ENCODE measurements around the gene CACYBP. TPM values are rescaled to one million over a fixed set of nuclear protein-coding genes. Genes with fewer than 3 reads are reported as not detected.

CACYBP gene
- total and polyA plus RNA-seq, 2 of the 13 experiments (the other 11 are each of a cell fraction or from before 2014, with no cell fraction given) = 18.4 to 183 TPM

DNA sequence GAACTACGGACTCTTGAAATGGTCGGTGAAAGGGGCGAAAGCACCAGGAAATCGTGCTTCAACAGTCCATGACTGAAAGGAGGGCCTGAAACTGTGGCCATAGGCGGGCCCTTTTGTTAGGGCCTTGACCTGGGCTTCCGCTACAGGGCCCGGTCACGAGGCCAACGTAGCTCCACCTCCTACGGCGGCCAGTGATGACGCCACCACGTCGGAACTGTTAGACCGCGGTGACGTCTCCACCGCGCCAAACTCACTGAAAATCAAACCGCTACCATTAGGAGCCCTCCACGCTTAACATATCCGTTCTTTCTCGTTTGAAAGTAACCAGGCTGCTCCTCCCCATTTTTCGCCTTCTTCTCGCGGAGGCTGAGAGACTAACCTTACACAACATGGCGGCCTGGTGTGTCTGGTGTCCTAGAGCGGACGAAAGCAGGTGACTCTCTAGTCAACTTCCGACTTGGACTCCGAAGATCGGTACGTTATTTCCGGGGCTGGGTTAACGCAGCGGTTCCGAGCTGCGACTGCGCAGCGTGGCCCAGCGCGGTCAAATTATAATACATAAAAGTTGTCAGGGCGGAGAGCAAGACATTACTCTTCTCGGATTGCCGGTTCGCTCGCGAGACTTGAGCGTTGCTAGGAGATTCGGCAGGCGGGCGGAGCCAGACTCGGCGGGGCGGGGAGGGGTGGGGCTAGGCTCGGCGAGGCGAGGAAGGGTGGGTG, 371 bp upstream of the CACYBP start (continued):
- peak; percentile 83; the same call in 1 of the 2 replicates for TF ChIP-seq KDM5A (IDR thresholded peaks at IDR 0.05; ENCODE audit: borderline replicate concordance, low read length)
- TF ChIP-seq MIER2 (CRISPR knock-in tag; IDR thresholded peaks at IDR 0.05) = peak; percentile 63
- TF ChIP-seq TSC22D2 (CRISPR knock-in tag; IDR thresholded peaks at IDR 0.05; ENCODE audit: borderline replicate concordance) = peak; percentile 61; the same call in 1 of the 2 replicates
- no peak for TF ChIP-seq ZNF260 (CRISPR knock-in tag; IDR thresholded peaks at IDR 0.05; ENCODE audit: borderline replicate concordance, low read depth)
- peak in 1 of 2 experiments; percentile 37; a peak in 1 of 4 replicates for TF ChIP-seq KLF16 (CRISPR knock-in tag; IDR thresholded peaks at IDR 0.05)
- TF ChIP-seq ZNF546 (CRISPR knock-in tag; conservative IDR thresholded peaks at IDR 0.05) = peak; percentile 30; the same call in 1 of the 2 replicates
- TF ChIP-seq FOXK2 (IDR thresholded peaks at IDR 0.05) = peak; percentile 84
- peak; percentile 69 for TF ChIP-seq ATF7 (IDR thresholded peaks at IDR 0.05)
- 0 out of 2 replicates have a peak, but pooled peaks have one; percentile 31 for TF ChIP-seq ATF7 (CRISPR knock-in tag; IDR thresholded peaks at IDR 0.05)
- TF ChIP-seq DR1 (CRISPR knock-in tag; IDR thresholded peaks at IDR 0.05) = peak; percentile 93
- no peak for TF ChIP-seq SP1 (IDR thresholded peaks at IDR 0.05)
- TF ChIP-seq SP1 (CRISPR knock-in tag; IDR thresholded peaks at IDR 0.05) = peak; percentile 69
- peak; percentile 32; the same call in 1 of the 2 replicates for TF ChIP-seq BCL6 (CRISPR knock-in tag; IDR thresholded peaks at IDR 0.05)
- 0 out of 2 replicates have a peak, but pooled peaks have one; percentile 17 for TF ChIP-seq ZNF570 (CRISPR knock-in tag; IDR thresholded peaks at IDR 0.05; ENCODE audit: borderline replicate concordance)
- TF ChIP-seq PHB2 (IDR thresholded peaks at IDR 0.05; ENCODE audit: partially characterized antibody) = no peak
- TF ChIP-seq ZNF17 (CRISPR knock-in tag; IDR thresholded peaks at IDR 0.05) = no peak; the same call in 1 of the 2 replicates
- TF ChIP-seq ZNF574 (CRISPR knock-in tag; IDR thresholded peaks at IDR 0.05) = peak; percentile 99
- peak; percentile 28 for TF ChIP-seq ZEB1 (IDR thresholded peaks at IDR 0.05; ENCODE audit: insufficient replicate concordance, low read depth)
- peak; percentile 8 for TF ChIP-seq ZC3H4 (CRISPR knock-in tag; IDR thresholded peaks at IDR 0.05; ENCODE audit: borderline replicate concordance)
- peak; percentile 91 for TF ChIP-seq DRAP1 (CRISPR knock-in tag; IDR thresholded peaks at IDR 0.05)
- TF ChIP-seq PPARG (CRISPR knock-in tag; conservative IDR thresholded peaks at IDR 0.05) = peak; percentile 53; the same call in 1 of the 2 replicates
- TF ChIP-seq, protein P1, sequence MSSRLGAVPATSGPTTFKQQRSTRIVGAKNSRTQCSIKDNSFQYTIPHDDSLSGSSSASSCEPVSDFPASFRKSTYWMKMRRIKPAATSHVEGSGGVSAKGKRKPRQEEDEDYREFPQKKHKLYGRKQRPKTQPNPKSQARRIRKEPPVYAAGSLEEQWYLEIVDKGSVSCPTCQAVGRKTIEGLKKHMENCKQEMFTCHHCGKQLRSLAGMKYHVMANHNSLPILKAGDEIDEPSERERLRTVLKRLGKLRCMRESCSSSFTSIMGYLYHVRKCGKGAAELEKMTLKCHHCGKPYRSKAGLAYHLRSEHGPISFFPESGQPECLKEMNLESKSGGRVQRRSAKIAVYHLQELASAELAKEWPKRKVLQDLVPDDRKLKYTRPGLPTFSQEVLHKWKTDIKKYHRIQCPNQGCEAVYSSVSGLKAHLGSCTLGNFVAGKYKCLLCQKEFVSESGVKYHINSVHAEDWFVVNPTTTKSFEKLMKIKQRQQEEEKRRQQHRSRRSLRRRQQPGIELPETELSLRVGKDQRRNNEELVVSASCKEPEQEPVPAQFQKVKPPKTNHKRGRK (CRISPR knock-in tag; IDR thresholded peaks at IDR 0.05) = no peak
- TF ChIP-seq GATAD1 (CRISPR knock-in tag; IDR thresholded peaks at IDR 0.05) = peak; percentile 95
- TF ChIP-seq, protein P2, sequence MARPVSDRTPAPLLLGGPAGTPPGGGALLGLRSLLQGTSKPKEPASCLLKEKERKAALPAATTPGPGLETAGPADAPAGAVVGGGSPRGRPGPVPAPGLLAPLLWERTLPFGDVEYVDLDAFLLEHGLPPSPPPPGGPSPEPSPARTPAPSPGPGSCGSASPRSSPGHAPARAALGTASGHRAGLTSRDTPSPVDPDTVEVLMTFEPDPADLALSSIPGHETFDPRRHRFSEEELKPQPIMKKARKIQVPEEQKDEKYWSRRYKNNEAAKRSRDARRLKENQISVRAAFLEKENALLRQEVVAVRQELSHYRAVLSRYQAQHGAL (CRISPR knock-in tag; IDR thresholded peaks at IDR 0.05; ENCODE audit: not compliant biosample characterization) = no peak
- TF ChIP-seq NR2F6 (IDR thresholded peaks at IDR 0.05) = peak; percentile 81
- TF ChIP-seq NR2F6 (CRISPR knock-in tag; IDR thresholded peaks at IDR 0.05) = peak; percentile 77

Data from HepG2 (cell line).